ENCODE measurements around the gene WIPI1. TPM values are rescaled to one million over a fixed set of nuclear protein-coding genes. Genes with fewer than 3 reads are reported as not detected.
"Not testable (repeated sequence)": the region's sequence is repeated elsewhere in the genome, so short reads cannot be mapped to it uniquely, and the experiment has no call there.

Gene WIPI1, protein sequence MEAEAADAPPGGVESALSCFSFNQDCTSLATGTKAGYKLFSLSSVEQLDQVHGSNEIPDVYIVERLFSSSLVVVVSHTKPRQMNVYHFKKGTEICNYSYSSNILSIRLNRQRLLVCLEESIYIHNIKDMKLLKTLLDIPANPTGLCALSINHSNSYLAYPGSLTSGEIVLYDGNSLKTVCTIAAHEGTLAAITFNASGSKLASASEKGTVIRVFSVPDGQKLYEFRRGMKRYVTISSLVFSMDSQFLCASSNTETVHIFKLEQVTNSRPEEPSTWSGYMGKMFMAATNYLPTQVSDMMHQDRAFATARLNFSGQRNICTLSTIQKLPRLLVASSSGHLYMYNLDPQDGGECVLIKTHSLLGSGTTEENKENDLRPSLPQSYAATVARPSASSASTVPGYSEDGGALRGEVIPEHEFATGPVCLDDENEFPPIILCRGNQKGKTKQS
- 17.4 TPM for polyA plus RNA-seq
- long read RNA-seq, donor 1, partial matches to known transcripts: 0 of 1 reads
- long read RNA-seq, donor 1, other reads (novel, unspliced or antisense): 0 of 1 reads
- long read RNA-seq, donor 2, partial matches to known transcripts: 0 of 5 reads
- long read RNA-seq, donor 2, other reads (novel, unspliced or antisense): 0 of 5 reads
- long read RNA-seq, donor 3: 0 reads
- long read RNA-seq, donor 4: 0 reads
- long read RNA-seq, donor 5, partial matches to known transcripts: 0 of 3 reads
- long read RNA-seq, donor 5, other reads (novel, unspliced or antisense): 0 of 3 reads
- long read RNA-seq, donor 6, partial matches to known transcripts: 0 of 4 reads
- long read RNA-seq, donor 6, other reads (novel, unspliced or antisense): 0 of 4 reads
- long read RNA-seq, donor 7, partial matches to known transcripts: 0 of 3 reads
- long read RNA-seq, donor 7, other reads (novel, unspliced or antisense): 0 of 3 reads
- long read RNA-seq, donor 8, partial matches to known transcripts: 10 of 14 reads
- long read RNA-seq, donor 8, other reads (novel, unspliced or antisense): 0 of 14 reads
- long read RNA-seq, donor 9, transcript WIPI1-201 (13 exons, 1,832 nt): major isoform, 5 of 7 reads
- long read RNA-seq, donor 9, partial matches to known transcripts: 0 of 7 reads
- long read RNA-seq, donor 9, other reads (novel, unspliced or antisense): 0 of 7 reads
- long read RNA-seq, donor 10, transcript WIPI1-201 (13 exons, 1,832 nt): major isoform, 6 of 6 reads
- long read RNA-seq, donor 10, partial matches to known transcripts: 0 of 6 reads
- long read RNA-seq, donor 10, other reads (novel, unspliced or antisense): 0 of 6 reads
- long read RNA-seq, donor 11, partial matches to known transcripts: 0 of 3 reads
- long read RNA-seq, donor 11, other reads (novel, unspliced or antisense): 0 of 3 reads

DNA sequence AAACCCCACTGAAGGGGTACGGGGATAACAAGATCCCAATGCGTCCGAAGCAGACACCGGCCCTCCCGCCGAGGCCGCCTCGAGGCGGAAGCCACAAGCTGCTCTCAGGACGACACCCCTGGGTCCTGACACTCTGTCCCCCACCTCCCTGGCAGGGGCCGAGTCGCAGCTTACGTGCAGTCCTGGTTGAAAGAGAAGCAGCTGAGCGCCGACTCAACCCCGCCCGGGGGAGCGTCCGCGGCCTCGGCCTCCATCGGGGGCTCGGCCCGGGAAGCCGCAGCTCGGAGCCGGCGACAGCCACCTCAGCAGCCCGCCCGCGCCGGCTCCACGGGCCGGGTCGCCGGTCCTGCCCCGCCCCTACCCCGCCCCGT is at the start of gene WIPI1:
WIPI1 (minus strand) TSS at position 329 of the 371 bp plus-strand sequence; CDS start at position 254, 75 bp downstream.
- Histone ChIP-seq H3K4me3 (ENCODE audit: low read length) (peak within 1 kb of the TSS; percentile 82), H3K27ac (ENCODE audit: low read length) (peak within 1 kb of the TSS; percentile 87), H3K9me3 (ENCODE audit: control insufficient read depth, low read depth, low read length) (no peaks in the 10 kb centered on the region), H3K4me1 (ENCODE audit: control insufficient read depth, insufficient read depth, low read length) (peaks cover 9% of the 10 kb centered on the region), H3K27me3 (ENCODE audit: control insufficient read depth, insufficient read depth, low read length) (peaks cover 6% of the 10 kb centered on the region), H3K36me3 (ENCODE audit: control insufficient read depth, insufficient read depth, low read length) (no peaks in the 10 kb centered on the region)
- WGBS (ENCODE audit: insufficient coverage, low lambda C conversion rate): no CpG with 5 or more reads among the region's 39 CpGs
- peak in 1 of 2 donors; percentile 76 for DNase-seq

DNA sequence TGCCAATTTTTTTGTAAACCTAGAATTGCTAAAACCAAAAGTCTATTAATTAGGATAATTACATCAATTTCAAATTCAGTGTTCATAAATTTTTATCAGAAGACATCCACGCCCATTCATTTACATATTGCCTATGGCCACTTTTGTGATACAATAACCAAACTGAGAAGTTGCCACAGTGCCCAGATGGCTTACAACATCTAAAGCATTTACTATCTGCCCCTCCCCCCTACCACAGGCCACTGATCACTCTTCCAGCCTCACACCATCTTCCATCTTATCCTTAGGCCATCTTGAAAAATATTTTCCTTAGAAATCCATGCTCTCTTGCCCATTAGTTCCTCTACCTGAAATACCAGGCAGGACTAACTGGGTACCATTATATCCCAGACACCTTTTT is 48.7 kb upstream of the WIPI1 start:
- Histone ChIP-seq H3K36me3 (ENCODE audit: control insufficient read depth, insufficient read depth, low read length) (no peaks in the 10 kb centered on the region), H3K4me3 (ENCODE audit: low read length) (no peak overlapping the region), H3K27me3 (ENCODE audit: control insufficient read depth, insufficient read depth, low read length) (peaks cover 3% of the 10 kb centered on the region), H3K9me3 (ENCODE audit: control insufficient read depth, low read depth, low read length) (no peaks in the 10 kb centered on the region), H3K4me1 (ENCODE audit: control insufficient read depth, insufficient read depth, low read length) (no peaks in the 10 kb centered on the region), H3K27ac (ENCODE audit: low read length) (no peak overlapping the region)
- no peak for DNase-seq
- WGBS (ENCODE audit: insufficient coverage, low lambda C conversion rate): no CpG with 5 or more reads among the region's 1 CpG

DNA sequence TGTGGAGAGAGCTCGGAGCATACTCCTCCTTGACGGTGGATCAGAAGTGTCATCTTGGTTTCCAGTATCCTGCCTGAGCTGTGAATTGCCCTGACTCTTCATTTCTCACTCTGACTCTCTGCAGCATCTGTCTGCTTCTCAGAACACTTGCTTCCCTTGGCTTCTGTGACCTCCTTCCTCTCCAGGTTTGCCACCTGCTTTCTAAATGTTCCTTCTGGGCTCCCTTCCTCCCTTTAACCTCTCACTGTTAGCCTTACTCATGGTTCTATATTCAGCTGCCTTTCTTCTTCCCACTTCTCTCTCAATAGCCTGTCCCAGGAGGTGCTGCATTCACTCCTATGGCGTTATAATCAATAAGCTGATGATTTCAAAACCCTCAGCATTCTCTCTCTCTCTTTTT is 43.8 kb upstream of the WIPI1 start:
- WGBS (ENCODE audit: insufficient coverage, low lambda C conversion rate): no CpG with 5 or more reads among the region's 3 CpGs
- no peak for DNase-seq

DNA sequence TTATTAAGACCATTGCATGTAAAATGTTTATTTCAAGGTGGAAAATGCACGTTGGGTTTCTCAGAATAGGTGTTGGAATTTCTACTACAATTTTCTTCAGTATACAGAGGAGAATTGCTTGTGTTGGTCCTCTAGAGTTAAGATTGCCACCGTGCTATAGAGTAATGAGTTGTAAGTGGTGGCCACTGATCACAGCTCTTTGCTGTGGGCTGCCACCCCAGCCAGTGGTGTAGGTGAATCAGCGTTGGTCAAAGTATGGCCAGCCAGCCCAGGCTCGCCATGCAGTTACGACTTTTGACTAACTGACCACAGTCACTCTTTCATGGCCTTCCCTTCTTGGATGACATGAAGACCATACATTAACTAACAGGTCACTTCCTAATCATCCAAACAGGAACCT is 42.3 kb upstream of the WIPI1 start:
- H3K4me3 ChIP-seq (ENCODE audit: low read length): no peak overlapping the region
- no peaks in the 10 kb centered on the region for H3K36me3 ChIP-seq (ENCODE audit: control insufficient read depth, insufficient read depth, low read length)
- no peak overlapping the region for H3K27ac ChIP-seq (ENCODE audit: low read length)
- no CpG with 5 or more reads among the region's 5 CpGs for WGBS (ENCODE audit: insufficient coverage, low lambda C conversion rate)
- no peak for DNase-seq
- no peaks in the 10 kb centered on the region for H3K4me1 ChIP-seq (ENCODE audit: control insufficient read depth, insufficient read depth, low read length)
- H3K9me3 ChIP-seq (ENCODE audit: control insufficient read depth, low read depth, low read length): no peaks in the 10 kb centered on the region
- H3K27me3 ChIP-seq (ENCODE audit: control insufficient read depth, insufficient read depth, low read length): peaks cover 3% of the 10 kb centered on the region

More for the DNA sequence above, 43.8 kb upstream of the WIPI1 start:
- H3K27me3 ChIP-seq (ENCODE audit: control insufficient read depth, insufficient read depth, low read length): peaks cover 3% of the 10 kb centered on the region
- H3K9me3 ChIP-seq (ENCODE audit: control insufficient read depth, low read depth, low read length): no peaks in the 10 kb centered on the region
- no peaks in the 10 kb centered on the region for H3K4me1 ChIP-seq (ENCODE audit: control insufficient read depth, insufficient read depth, low read length)
- H3K36me3 ChIP-seq (ENCODE audit: control insufficient read depth, insufficient read depth, low read length): no peaks in the 10 kb centered on the region
- no peak overlapping the region for H3K4me3 ChIP-seq (ENCODE audit: low read length)
- H3K27ac ChIP-seq (ENCODE audit: low read length): no peak overlapping the region

DNA sequence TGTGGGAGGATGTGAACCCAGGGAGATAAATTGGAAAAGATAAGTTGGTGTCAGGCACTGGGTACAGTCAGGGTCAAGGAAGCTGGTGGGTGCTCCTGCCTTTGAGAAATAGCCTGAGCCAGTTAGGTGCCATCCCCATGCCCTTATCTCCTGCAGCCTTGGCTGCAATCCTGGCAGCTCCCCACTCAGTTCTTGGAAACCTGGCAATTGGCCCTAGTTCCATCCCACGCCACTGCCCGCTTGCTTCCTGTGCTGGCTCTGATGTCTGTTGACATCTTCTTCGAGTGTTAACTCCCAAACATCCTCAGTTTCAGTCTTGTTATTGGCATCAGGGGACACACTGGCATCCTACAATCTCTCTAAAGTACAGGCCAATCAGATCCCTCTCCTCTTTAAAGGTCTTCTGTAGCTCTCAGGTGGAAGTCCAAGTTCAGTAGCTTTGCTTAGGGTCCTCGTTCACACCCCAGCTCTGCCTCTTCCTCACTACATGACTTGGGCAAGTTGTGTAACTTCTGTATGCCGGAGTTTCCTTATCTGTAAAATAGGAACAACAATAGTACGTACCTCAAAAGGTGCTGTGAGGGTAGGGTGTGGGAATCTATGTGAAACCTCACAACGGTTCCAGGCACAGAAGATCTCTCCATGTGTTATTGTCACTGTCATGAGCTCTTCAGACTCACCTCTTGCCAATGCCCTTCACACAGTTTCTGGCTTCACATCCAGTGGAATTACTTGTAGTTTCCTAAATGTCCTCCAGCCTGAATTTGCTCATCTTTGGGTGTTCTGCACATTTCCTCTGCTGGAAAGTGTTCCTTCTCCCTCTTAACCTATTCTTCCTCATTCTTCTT is 41.4 kb upstream of the WIPI1 start:
- Histone ChIP-seq H3K4me1 (ENCODE audit: control insufficient read depth, insufficient read depth, low read length) (no peaks in the 10 kb centered on the region), H3K27ac (ENCODE audit: low read length) (no peak overlapping the region), H3K9me3 (ENCODE audit: control insufficient read depth, low read depth, low read length) (no peaks in the 10 kb centered on the region), H3K4me3 (ENCODE audit: low read length) (no peak overlapping the region), H3K27me3 (ENCODE audit: control insufficient read depth, insufficient read depth, low read length) (peaks cover 3% of the 10 kb centered on the region), H3K36me3 (ENCODE audit: control insufficient read depth, insufficient read depth, low read length) (no peaks in the 10 kb centered on the region)
- DNase-seq: no peak
- no CpG with 5 or more reads among the region's 7 CpGs for WGBS (ENCODE audit: insufficient coverage, low lambda C conversion rate)

DNA sequence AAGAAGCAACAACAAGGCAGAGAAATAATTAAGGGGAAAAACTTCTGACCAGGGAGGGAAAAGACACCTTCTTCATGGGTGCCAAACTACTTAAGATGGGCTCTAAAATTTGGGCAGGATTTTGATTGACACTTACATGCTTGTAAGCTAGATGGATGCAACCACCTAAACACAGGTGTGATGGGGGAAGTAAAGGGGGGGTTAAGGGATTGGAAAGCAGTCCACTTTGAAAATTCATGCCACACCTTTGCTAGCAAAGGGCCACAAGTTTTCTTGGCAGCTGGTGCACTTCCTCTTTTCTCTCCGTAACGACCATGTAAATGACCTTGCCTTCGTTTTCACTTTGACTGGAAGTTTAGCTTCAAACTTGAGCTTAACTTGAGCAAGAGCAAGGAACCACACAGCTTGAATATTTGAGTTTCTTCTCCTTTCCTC is 40.6 kb upstream of the WIPI1 start:
- no peaks in the 10 kb centered on the region for H3K36me3 ChIP-seq (ENCODE audit: control insufficient read depth, insufficient read depth, low read length)
- H3K27me3 ChIP-seq (ENCODE audit: control insufficient read depth, insufficient read depth, low read length): peaks cover 3% of the 10 kb centered on the region
- H3K4me3 ChIP-seq (ENCODE audit: low read length): no peak overlapping the region
- no peak overlapping the region for H3K27ac ChIP-seq (ENCODE audit: low read length)
- no peak for DNase-seq
- no peaks in the 10 kb centered on the region for H3K9me3 ChIP-seq (ENCODE audit: control insufficient read depth, low read depth, low read length)
- WGBS (ENCODE audit: insufficient coverage, low lambda C conversion rate): 20% methylated on average over 1 of the region's 3 CpGs
- H3K4me1 ChIP-seq (ENCODE audit: control insufficient read depth, insufficient read depth, low read length): no peaks in the 10 kb centered on the region

DNA sequence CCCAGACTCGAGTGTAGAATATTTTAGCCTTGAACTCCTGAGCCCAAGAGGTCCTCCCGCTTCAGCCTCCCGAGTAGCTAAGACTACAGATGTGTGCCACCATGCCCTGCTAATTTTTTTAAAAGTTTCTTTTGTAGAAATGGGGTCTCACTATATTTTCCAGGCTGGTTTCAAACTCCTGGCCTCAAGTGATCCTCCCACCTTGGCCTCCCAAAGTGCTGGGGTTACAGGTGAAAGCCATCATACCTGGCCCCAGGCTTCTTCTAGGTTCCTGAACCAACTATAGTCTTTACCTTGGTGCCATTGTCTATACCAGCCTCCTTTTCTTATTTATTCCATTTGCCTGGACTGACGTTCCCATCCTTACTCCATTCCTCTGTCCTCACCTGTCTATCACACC is 37.8 kb upstream of the WIPI1 start:
- no peak for DNase-seq
- H3K36me3 ChIP-seq (ENCODE audit: control insufficient read depth, insufficient read depth, low read length): no peaks in the 10 kb centered on the region
- H3K4me3 ChIP-seq (ENCODE audit: low read length): no peak overlapping the region
- H3K4me1 ChIP-seq (ENCODE audit: control insufficient read depth, insufficient read depth, low read length): no peaks in the 10 kb centered on the region
- no peaks in the 10 kb centered on the region for H3K9me3 ChIP-seq (ENCODE audit: control insufficient read depth, low read depth, low read length)
- 80% methylated on average over 1 of the region's 4 CpGs for WGBS (ENCODE audit: insufficient coverage, low lambda C conversion rate)
- no peak overlapping the region for H3K27ac ChIP-seq (ENCODE audit: low read length)
- no peaks in the 10 kb centered on the region for H3K27me3 ChIP-seq (ENCODE audit: control insufficient read depth, insufficient read depth, low read length)

DNA sequence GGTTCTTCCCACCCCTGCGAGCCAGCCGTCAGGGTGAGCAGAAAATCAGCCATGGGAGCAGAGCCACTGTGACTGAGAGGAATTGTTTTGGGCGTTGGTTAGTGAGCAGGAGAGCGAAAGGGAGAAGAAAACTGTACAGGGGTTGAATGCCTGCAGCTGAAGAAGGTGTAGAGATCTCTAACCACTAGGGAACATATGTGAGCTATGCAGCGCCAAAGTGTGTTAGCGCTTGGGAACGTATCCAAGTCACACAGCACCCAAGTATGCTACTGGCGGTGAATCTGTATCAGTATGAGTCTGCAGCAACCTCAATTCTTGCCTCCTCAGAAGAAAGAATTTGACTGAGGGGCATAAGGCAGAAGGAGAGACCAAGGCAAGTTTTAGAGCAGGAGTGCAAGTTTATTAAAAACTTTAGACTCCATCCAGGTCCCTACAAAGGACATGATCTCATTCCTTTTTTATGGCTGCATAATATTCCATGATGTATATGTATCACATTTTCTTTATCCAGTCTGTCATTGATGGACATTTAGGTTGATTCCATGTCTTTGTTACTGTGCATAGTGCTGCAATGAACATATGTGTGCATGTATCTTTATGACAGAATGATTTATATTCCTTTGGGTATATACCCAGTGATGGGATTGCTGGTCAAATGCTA is 35.2 kb upstream of the WIPI1 start:
- not testable (repeated sequence) for H3K4me3 ChIP-seq (ENCODE audit: low read length); DNase-seq; H3K36me3 ChIP-seq (ENCODE audit: control insufficient read depth, insufficient read depth, low read length); H3K4me1 ChIP-seq (ENCODE audit: control insufficient read depth, insufficient read depth, low read length); H3K27ac ChIP-seq (ENCODE audit: low read length); H3K27me3 ChIP-seq (ENCODE audit: control insufficient read depth, insufficient read depth, low read length); H3K9me3 ChIP-seq (ENCODE audit: control insufficient read depth, low read depth, low read length)
- WGBS (ENCODE audit: insufficient coverage, low lambda C conversion rate): no CpG with 5 or more reads among the region's 8 CpGs
